Heart left ventricle (tissue), 16 donors: ENCODE measurements around the gene JOSD2. TPM values are rescaled to one million over a fixed set of nuclear protein-coding genes. Genes with fewer than 3 reads are reported as not detected.

ENCODE experiments used
- ATAC-seq, 4 donors: fragments of 200-7000 bp; cut with Tn5 transposase; one replicate each; pipeline ENCODE4 v1.9.1; 2020 to 2022; ENCODE audit warnings: moderate library complexity in 4 of 4, mild to moderate bottlenecking in 3 of 4, moderate number of reproducible peaks in 1 of 4
- DNase-seq, 5 donors: peaks; one replicate each; pipeline ENCODE4 v3.0.0-alpha.2; 2020
- H3K27ac ChIP-seq, 12 donors: fragments of 200-600 bp; sonication (generic) in 4 of 12; one replicate each; pipeline versions ENCODE4 v1.5.0 to v1.8.0; 2016 to 2022; ENCODE audit warnings: mild to moderate bottlenecking in 2 of 12
- H3K27me3 ChIP-seq, 9 donors: fragments of 200-600 bp; sonication (generic) in 2 of 9; one replicate each; pipeline versions ENCODE4 v1.5.1 to v1.8.0; 2016 to 2022; ENCODE audit warnings: mild to moderate bottlenecking in 3 of 9
- H3K36me3 ChIP-seq, 9 donors: fragments of 200-600 bp; sonication (generic) in 2 of 9; one replicate each; pipeline versions ENCODE4 v1.5.0 to v1.8.0; 2018 to 2022; ENCODE audit warnings: mild to moderate bottlenecking in 2 of 9
- H3K4me1 ChIP-seq, 12 donors: fragments of 200-600 bp; sonication (generic) in 4 of 12; one replicate each; pipeline versions ENCODE4 v1.5.0 to v1.8.0; 2016 to 2022; ENCODE audit warnings: mild to moderate bottlenecking in 3 of 12
- H3K4me3 ChIP-seq, 12 donors: fragments of 200-600 bp; sonication (generic) in 4 of 12; one replicate each; pipeline versions ENCODE4 v1.5.0 to v1.8.0; 2017 to 2022; ENCODE audit warnings: mild to moderate bottlenecking in 9 of 12, moderate library complexity in 4 of 12
- H3K9me3 ChIP-seq, 12 donors: fragments of 200-600 bp; sonication (generic) in 4 of 12; one replicate each; pipeline versions ENCODE4 v1.5.0 to v1.8.0; 2016 to 2022; ENCODE audit warnings: mild to moderate bottlenecking in 1 of 12
- CTCF ChIP-seq, 12 donors: fragments of 200-600 bp; sonication (generic) in 4 of 12; IDR thresholded peaks; one replicate each; pipeline versions ENCODE4 v1.5.0 to v1.8.0; 2018 to 2022; ENCODE audit warnings: antibody characterized with exemption in 12 of 12, mild to moderate bottlenecking in 5 of 12
- POLR2A ChIP-seq, 2 donors: fragments of 450-650 bp; IDR thresholded peaks; one replicate each; pipeline ENCODE4 v1.6.1; 2017; ENCODE audit warnings: antibody characterized with exemption in 2 of 2, mild to moderate bottlenecking in 2 of 2, moderate library complexity in 2 of 2
- WGBS, 4 donors: extraction: QIAGEN DNeasy Blood & Tissue Kit in 2 of 4; methylation state at CpG; one replicate each; pipeline versions ENCODE4 v1.1.5 to v1.1.7; 2013 to 2018; 5-methylcytosine and 5-hydroxymethylcytosine counted together
- intact Hi-C, 10 donors: fragments of 100-400 bp; cut with DNase I; formaldehyde crosslinking; loops; one replicate each; pipeline versions ENCODE4 v1.11.1 to v1.14.2; 2022
- polyA plus RNA-seq, 2 donors: library from polyadenylated mRNA; stranded (reverse); fragments of 200-250 nt; gene quantifications; one replicate each; pipeline ENCODE4 v1.2.3, GENCODE V29; 2013
- total RNA-seq, 9 donors: library from RNA; depleted of rRNA in 2 of 9; stranded (reverse); fragments of >200 nt in 2 of 9; fragmentation: NEBNext Ultra II Directional in 3 of 9; extraction: Animal tissue kit (Norgen Biotek cat#: 25700) in 3 of 9; gene quantifications; one replicate each; pipeline versions ENCODE4 v1.1.0 to v1.2.4, GENCODE V29; 2016 to 2023
- donor health status: ischemic (EF 13 %, LVEDD 7.1; RV severe dilation, severe dysfunction).
- donor health status: healthy with polysubstance abuse.
- donor health status: DM: no; HTN: yes; CAD: no.
- donor health status: DM: no; HTN: no; CAD: no.
- donor health status: ischemic (EF 25% LVEDD 6.9; RV normal size, moderate dysfunction).
- donor health status: ischemic (EF 25% LVEDD 5.7; RV mildly dilated, moderate dysfunction).
- donor health status: healthy.
- donor health status: DM: yes; HTN: yes; CAD: no.
- donor health status: ischemic (EF 35%, LVEDD 5.7; RV mildly dilated, moderate dysfunction).
- donor health status: nonischemic (EF 11% LVEDD 7.7; RV severe dilation, severe dysfunction).
- donor health status: DM: yes; HTN: yes; CAD: no.
- donor health status: PGD.
- donor health status: ischemic (EF 29% LVEDD 5.4; RV normal size, mild dysfunction).
- donor health status: nonischemic (EF 23%, LVEDD 6.1; RV moderate dilation, normal function).

JOSD2 gene
- total and polyA plus RNA-seq, 11 donors, result 18.7 to 49.7 (median 30.8) TPM

- peaks cover 0 to 47% (median 35%) of the 10 kb centered on the region in 9 donors for H3K36me3 ChIP-seq
- WGBS, 4 donors, result 85 to 94% (median 92%) methylated on average over 16 to 17 of the region's 17 CpGs
- intact Hi-C loops, result loop anchor here in 4 of 10 donors (2.0 to 5.0 kb wide), 2 partner anchors 33 to 111 kb away; partner anchors contain the start of genes JOSD2 (in 3 of the 4) and NAPSA (in 2 of the 4)
- H3K27me3 ChIP-seq, result no peaks in the 10 kb centered on the region
- no peaks in the 10 kb centered on the region for H3K9me3 ChIP-seq
- no peak overlapping the region for H3K27ac ChIP-seq
- H3K4me1 ChIP-seq, result peaks cover 7 to 27% (median 14%) of the 10 kb centered on the region in 12 donors
- H3K4me3 ChIP-seq, result peak overlapping the region in 5 of 12 donors; percentile 85 to 99 (median 98)
- ATAC-seq, result no peak
- TF ChIP-seq CTCF (IDR thresholded peaks at IDR 0.05) (no peak), POLR2A (IDR thresholded peaks at IDR 0.05) (no peak)
- peak in 1 of 5 donors; percentile 48 for DNase-seq
Measured at GRCh38 chr19:50477751-50478515, 33.1 kb downstream of the JOSD2 start.

GRCh38 chr19:50476907-50477238 lies 34.1 kb downstream of the JOSD2 start:
- 16 to 27% (median 19%) methylated on average over 19 to 20 of the region's 20 CpGs for WGBS, 4 donors
- ATAC-seq, result no peak
- H3K9me3 ChIP-seq, result no peaks in the 10 kb centered on the region
- H3K4me1 ChIP-seq, result peaks cover 7 to 26% (median 14%) of the 10 kb centered on the region in 12 donors
- peak overlapping the region in 8 of 12 donors; percentile 35 to 88 (median 82) for H3K27ac ChIP-seq
- no peaks in the 10 kb centered on the region for H3K27me3 ChIP-seq
- intact Hi-C loops, result loop anchor here in 6 of 10 donors (1.0 to 5.0 kb wide), 3 partner anchors 34 to 110 kb away; partner anchors contain the start of genes JOSD2 (in 5 of the 6) and NAPSA (in 2 of the 6)
- H3K4me3 ChIP-seq, result peak overlapping the region; percentile 47 to 99 (median 95)
- TF ChIP-seq POLR2A (IDR thresholded peaks at IDR 0.05), result no peak
- no peak for TF ChIP-seq CTCF (IDR thresholded peaks at IDR 0.05)
- H3K36me3 ChIP-seq, result peaks cover 0 to 37% (median 28%) of the 10 kb centered on the region in 9 donors
- no peak for DNase-seq

GRCh38 chr19:50476224-50476906 lies 34.6 kb downstream of the JOSD2 start, which contains the start of the genes EMC10 and GARIN5A:
TSS of gene EMC10 (plus strand) at chr19:50476507. CDS start at chr19:50476545, 38 bp downstream.
TSS of gene GARIN5A (minus strand) at chr19:50476848. CDS start at chr19:50476388, 460 bp downstream.
- TF ChIP-seq CTCF (IDR thresholded peaks at IDR 0.05) (no peak), POLR2A (IDR thresholded peaks at IDR 0.05) (peak in 1 of 2 donors; percentile 74)
- intact Hi-C loops, result loop anchor here in 6 of 10 donors (1.0 to 5.0 kb wide), 3 partner anchors 34 to 109 kb away; partner anchors contain the start of genes JOSD2 (in 5 of the 6) and NAPSA (in 2 of the 6)
- peaks cover 7 to 26% (median 14%) of the 10 kb centered on the region in 12 donors for H3K4me1 ChIP-seq
- no peaks in the 10 kb centered on the region for H3K27me3 ChIP-seq
- H3K36me3 ChIP-seq, result peaks cover 0 to 32% (median 23%) of the 10 kb centered on the region in 9 donors
- H3K4me3 ChIP-seq, result peak within 1 kb of the TSS; percentile 47 to 99 (median 95)
- H3K9me3 ChIP-seq, result no peaks in the 10 kb centered on the region
- peak; percentile 84 to 98 (median 95) for ATAC-seq
- WGBS, 4 donors, result 1 to 4% (median 2%) methylated on average over 21 to 58 of the region's 58 CpGs
- peak; percentile 90 to 96 (median 94) for DNase-seq
- peak within 1 kb of the TSS; percentile 35 to 88 (median 80) for H3K27ac ChIP-seq
